HG03060 (cell line): ENCODE measurements around the gene EDRF1.
A peak's percentile ranks its signal among the peaks of the same experiment; 100 is the strongest.

Experiments used
- ATAC-seq: cut with Tn5 transposase; IDR thresholded peaks from one replicate; pipeline ENCODE4 v1.9.1; 2021; ENCODE audit warnings: low read depth, moderate number of reproducible peaks; ENCODE audit not compliant: unreplicated experiment

The EDRF1 gene

DNA sequence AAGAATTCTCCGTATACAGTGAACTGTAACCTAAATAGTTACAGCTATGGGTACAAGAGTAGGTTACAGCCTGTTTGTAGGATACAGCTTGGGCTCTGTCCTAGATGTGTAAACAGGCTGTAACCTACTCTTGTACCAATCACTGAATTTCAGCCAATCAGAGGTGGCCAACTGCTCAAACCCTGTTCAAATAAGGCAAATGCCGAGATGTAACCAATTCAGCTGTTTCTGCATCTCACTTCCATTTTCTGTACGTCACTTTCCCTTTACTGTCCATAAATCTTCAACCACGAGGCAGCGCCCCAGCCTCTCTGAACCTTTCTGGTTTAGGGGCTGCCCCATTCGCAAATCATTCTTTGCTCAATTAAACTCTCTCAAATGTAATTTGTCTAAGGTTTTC, 64.4 kb downstream of the EDRF1 start:
- ATAC-seq, result peak; percentile 73

GRCh38 chr10:125785791-125786190, 66.3 kb downstream of the EDRF1 start:
- no peak for ATAC-seq

- ATAC-seq, result no peak
Observed at GRCh38 chr10:125788156-125789034, 68.9 kb downstream of the EDRF1 start.

DNA sequence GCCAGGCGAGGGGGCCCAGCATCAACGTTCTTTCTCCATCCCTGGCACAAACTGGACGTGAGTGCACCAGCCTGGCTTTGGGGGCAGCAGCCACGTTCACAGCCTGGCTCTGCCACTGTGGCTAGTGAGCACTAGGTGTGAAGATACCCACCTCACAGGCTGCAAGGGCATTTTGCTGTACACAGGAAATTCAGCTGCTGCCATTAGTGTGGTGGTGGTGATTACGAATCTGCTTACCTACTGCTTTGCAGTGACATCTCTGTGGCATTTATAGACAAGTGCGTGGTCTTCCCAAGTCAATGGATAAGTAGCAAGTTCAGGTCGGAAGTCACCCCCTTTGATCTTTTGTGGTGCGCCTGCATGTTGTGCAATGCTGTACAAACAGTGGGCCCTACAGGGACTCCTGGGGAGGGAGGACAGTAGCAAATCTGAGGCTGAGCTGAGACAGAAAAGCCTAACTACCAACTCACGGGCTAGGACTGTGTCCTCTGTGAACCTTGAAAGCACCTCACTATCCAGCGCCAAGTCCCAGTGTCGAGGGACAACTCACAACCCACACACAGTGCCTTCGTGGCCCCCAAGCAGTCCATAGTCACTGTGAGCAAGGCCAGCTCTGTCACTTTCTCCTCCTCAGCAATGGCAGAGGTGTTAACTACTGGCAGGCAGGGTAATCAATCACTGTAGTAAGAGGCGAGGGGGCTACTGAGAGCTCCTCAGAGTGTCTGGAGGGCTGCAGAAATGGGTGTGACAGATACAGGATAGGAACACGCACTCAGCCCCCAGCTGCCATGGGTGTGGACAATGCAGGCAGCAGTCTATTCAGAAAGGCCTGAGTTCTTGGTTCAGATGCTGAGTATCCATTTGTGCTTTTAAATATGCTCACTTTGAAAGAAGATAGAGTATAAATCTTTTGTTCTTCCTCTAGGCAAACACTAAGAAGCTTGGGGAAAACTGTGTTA, 73.1 kb downstream of the EDRF1 start:
- ATAC-seq, result no peak

GRCh38 chr10:125795128-125795527, 75.6 kb downstream of the EDRF1 start:
- ATAC-seq, result no peak

DNA sequence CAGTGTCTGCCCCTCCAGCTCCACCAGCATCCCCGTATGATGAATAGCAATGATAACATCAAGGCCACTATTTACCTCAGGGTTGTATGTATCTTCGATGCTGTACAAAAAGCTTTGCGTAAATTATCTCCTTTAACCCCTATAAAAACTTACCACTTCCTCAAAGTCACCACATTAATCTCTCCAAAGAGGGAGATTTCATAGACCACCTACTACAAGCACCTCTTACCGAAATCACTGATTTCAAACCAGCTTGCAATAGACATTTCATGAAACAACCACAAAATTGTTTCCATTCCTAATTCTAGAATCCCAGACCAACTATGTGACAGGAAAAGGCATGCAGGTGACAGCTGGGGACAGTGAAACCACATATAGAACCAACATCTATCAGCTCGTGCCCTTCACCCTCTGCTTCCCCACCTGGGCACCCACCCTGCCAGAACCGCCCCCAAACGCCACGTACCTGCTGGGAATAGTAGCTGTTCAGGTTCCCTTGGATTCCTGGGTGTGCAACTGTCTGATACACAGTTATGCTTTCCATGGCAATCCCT, 76.2 kb downstream of the EDRF1 start:
- ATAC-seq, result no peak

DNA sequence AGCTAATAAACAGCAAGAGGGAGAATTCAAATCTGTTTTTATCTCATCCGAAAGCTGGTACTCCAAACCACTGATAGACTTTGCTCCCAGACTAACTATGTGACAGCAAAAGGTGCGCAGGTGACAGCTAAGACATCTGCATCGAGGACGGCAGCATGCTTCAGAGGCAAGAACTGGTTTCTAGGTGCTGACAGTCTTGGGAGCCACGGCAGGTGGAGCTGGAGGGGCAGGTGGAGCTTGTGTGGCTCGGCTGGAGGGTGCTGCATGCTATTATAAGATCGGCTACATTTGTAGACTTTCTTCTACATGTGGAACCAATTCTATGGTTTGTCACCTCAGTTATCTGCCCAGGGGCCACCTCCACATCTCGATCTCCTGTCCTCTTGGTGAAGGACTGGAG, 77.9 kb downstream of the EDRF1 start:
- ATAC-seq, result no peak

DNA sequence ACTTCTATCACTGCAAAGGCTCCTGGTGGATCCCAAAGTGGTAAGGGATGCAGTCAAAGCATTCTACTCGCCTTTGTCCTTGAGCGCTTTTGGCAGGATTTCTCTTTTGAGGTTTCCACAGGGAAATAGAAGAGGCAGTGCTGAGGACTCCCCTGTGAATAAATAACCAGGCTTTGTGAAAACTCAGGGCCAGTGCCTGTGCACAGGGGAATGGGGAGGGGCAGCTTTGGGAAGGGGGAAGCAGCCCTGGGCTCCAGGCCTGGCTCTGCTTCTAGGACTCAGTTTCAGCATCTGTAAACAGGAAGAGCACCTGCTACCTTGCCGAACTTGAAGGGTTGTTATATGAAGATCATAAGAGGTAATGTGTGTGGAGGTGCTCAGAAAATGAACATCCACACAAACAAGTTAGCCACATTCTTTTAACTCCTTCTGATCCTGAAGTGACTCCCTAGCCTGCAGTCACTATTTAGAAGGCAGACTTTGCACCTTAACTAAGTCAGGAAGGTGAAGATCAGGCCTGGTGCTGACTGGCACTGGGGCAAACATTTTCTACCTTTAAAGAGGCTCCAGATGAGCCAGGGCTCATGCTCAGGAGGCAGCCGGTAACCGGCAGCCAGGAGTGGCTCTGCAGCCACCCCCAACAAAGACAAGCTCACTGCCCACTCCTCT, 78.6 kb downstream of the EDRF1 start:
- ATAC-seq, result no peak

GRCh38 chr10:125799451-125800182, 80.1 kb downstream of the EDRF1 start:
- ATAC-seq, result no peak

DNA sequence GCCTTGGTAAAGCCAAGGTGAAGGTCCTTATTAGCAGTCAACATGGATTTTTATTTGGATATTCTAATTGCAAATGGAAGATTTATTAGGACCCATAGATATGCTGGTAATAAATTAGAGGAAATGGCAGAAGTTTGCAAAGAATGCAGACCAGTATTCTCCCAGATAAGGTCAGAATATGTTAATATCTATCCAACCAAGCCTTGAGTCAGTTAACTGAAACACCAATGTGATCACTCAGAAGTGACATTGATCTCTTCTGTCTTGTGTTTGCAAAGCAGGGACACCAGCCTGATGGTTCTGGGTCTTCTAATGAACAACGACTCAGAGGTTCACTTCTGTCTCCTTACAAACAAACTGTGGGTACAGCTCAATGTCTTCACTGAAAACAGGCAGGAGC, 82.1 kb downstream of the EDRF1 start:
- ATAC-seq, result no peak

- no peak for ATAC-seq
Observed at GRCh38 chr10:125802131-125802530, 82.6 kb downstream of the EDRF1 start.

DNA sequence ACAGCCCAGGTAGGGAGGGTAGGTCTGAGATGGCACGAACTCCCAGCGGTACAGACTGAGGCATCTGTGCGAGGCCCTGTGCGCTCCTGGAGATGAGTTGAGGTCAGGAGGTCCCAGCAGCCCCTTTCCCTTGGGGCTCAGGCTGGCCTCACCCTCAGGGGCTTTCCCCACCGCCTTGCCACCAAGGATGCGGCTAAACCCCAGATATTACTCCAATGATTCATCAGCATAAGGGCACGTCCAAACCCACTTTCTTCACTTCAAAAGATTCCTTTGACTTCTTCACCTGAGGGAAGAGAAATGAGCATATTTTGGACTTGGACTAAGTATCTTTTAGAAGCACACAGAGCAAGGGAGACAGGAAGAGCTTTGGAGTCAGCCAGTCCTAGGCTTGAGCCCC, 83.2 kb downstream of the EDRF1 start:
- no peak for ATAC-seq

DNA sequence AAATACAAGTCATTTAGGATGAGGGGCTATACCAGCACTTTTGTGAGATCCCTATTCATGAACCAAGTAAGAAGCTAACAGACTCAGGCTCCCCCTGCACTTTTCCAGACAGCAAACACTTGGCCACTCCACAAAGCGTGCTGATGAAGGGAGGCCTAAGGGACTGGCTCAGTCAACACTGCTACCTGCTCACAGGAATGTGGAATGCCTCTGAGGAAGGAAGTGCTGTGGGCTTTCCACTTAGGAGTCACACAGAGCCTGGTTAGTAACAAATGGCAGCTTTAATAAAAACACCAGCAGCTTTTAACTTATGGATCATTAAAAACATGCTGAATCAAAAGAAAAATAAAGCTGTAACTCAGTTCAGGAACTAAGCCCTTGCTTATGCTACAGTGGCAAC, 88.5 kb downstream of the EDRF1 start:
- ATAC-seq, result no peak

- no peak for ATAC-seq
Observed at GRCh38 chr10:125811251-125811650, 91.7 kb downstream of the EDRF1 start.

GRCh38 chr10:125812128-125812750, 92.7 kb downstream of the EDRF1 start:
- no peak for ATAC-seq
